SU-DHL-6 (cell line): ENCODE data around the gene SEM1.
"Not testable (repeated sequence)": the region's sequence is repeated elsewhere in the genome, so short reads cannot be mapped to it uniquely, and the experiment has no call there.

Experiments
- H2AFZ ChIP-seq: fragments of 200-600 bp; sonication (generic); 2 replicates; pipeline ENCODE4 v1.6.1; 2014; ENCODE audit warnings: low read depth, mild to moderate bottlenecking, moderate library complexity, mixed read lengths, antibody characterized with exemption, low read length; ENCODE audit not compliant: severe bottlenecking
- H3F3A ChIP-seq: fragments of 200-600 bp; shearing (Covaris generic); 2 replicates; pipeline ENCODE4 v1.6.0; 2016; ENCODE audit warnings: antibody characterized with exemption, mild to moderate bottlenecking; ENCODE audit not compliant: insufficient read depth
- H3K27ac ChIP-seq: fragments of 200-600 bp; sonication (generic); 2 replicates; pipeline ENCODE4 v1.5.1; 2016; ENCODE audit warnings: low read depth, mild to moderate bottlenecking, low read length, moderate library complexity, mixed read lengths
- H3K27me3 ChIP-seq: fragments of 200-600 bp; sonication (generic), shearing (Covaris generic); 2 replicates; pipeline ENCODE4 v1.6.0; 2014; ENCODE audit warnings: mild to moderate bottlenecking, low read length
- H3K36me3 ChIP-seq: fragments of 200-600 bp; sonication (generic); 2 replicates; pipeline ENCODE4 v1.6.1; 2014; ENCODE audit warnings: mild to moderate bottlenecking, low read length, mixed read lengths
- H3K4me2 ChIP-seq: fragments of 300-600, 200-600 bp; shearing (Covaris generic), sonication (generic); 2 replicates; pipeline ENCODE4 v1.6.0; 2014; ENCODE audit warnings: low read length, low read depth, mild to moderate bottlenecking; ENCODE audit not compliant: poor library complexity, severe bottlenecking
- H3K4me3 ChIP-seq: fragments of 200-600 bp; sonication (generic); 2 replicates; pipeline ENCODE4 v1.5.1; 2014; ENCODE audit warnings: antibody characterized with exemption, low read length, mild to moderate bottlenecking, mixed read lengths; ENCODE audit not compliant: insufficient read depth, poor library complexity, severe bottlenecking
- H3K79me2 ChIP-seq: fragments of 200-600 bp; sonication (generic); 2 replicates; pipeline ENCODE4 v1.6.1; 2014; ENCODE audit warnings: mild to moderate bottlenecking, low read length, moderate library complexity; ENCODE audit not compliant: insufficient read depth
- H3K9ac ChIP-seq: fragments of 200-600 bp; sonication (generic); 2 replicates; pipeline ENCODE4 v1.7.0; 2014; ENCODE audit warnings: mild to moderate bottlenecking, low read length
- H3K9me2 ChIP-seq: fragments of 200-600 bp; sonication (generic); replicated peaks from 2 replicates; pipeline ENCODE4 v1.6.1; 2014; ENCODE audit warnings: low read length; ENCODE audit not compliant: insufficient read depth
- H3K9me3 ChIP-seq: fragments of 200-600 bp; sonication (generic); 2 replicates; pipeline ENCODE4 v1.6.1; 2014; ENCODE audit warnings: low read length, mixed read lengths; ENCODE audit not compliant: insufficient read depth
- H4K20me1 ChIP-seq: fragments of 200-600 bp; sonication (generic); 2 replicates; pipeline ENCODE4 v1.6.1; 2014; ENCODE audit warnings: low read depth, mild to moderate bottlenecking, antibody characterized with exemption, low read length, moderate library complexity, mixed read lengths
- EZH2phosphoT487 ChIP-seq: fragments of 200-600 bp; sonication (generic), shearing (Covaris generic); conservative IDR thresholded peaks from 2 replicates; pipeline ENCODE4 v1.6.1; 2018; ENCODE audit warnings: mild to moderate bottlenecking, antibody characterized with exemption, low read length, moderate library complexity, mixed read lengths
- TF ChIP-seq, protein P1 (sequence below): fragments of 200-600 bp; sonication (generic); IDR thresholded peaks from one replicate; pipeline ENCODE4 v1.5.1; 2017; ENCODE audit warnings: antibody characterized with exemption, mild to moderate bottlenecking, low read length, moderate library complexity; ENCODE audit not compliant: insufficient read depth, poor library complexity, severe bottlenecking

The SEM1 gene

DNA sequence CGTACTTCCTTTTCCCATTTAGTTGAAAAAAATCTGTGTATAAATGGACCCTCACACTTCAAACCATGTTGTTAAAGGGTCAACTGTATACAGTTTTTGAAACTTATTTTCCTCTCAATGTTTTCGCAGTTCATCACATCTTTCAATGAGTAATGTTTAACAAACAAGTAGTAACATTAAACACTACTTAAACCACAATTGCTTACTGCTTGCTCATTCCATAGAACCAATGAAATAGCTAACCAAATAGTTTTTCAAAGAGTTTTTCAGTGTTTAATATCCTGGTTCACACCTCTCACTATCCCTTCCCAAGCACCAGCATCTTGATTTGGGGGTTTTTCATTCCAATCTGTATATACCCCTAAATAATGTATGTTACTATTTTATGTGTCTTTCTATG is 9.1 kb downstream of the SEM1 start:
- H3K4me2 ChIP-seq = no peak overlapping the region

GRCh38 chr7:96699219-96699871 is 10.3 kb downstream of the SEM1 start:
- Histone ChIP-seq H3F3A (no peaks in the 10 kb centered on the region), H3K4me3 (no peak overlapping the region), H3K36me3 (peaks cover 1% of the 10 kb centered on the region; the same call in 1 of the 2 replicates), H3K9me2 (no peaks in the 10 kb centered on the region), H4K20me1 (peaks cover 55% of the 10 kb centered on the region), H3K4me2 (no peak overlapping the region), H3K27ac (no peak overlapping the region), H2AFZ (no peak overlapping the region), H3K79me2 (peaks cover 100% of the 10 kb centered on the region), H3K27me3 (no peaks in the 10 kb centered on the region), H3K9me3 (no peaks in the 10 kb centered on the region), H3K9ac (no peak overlapping the region)
- TF ChIP-seq, protein P1, sequence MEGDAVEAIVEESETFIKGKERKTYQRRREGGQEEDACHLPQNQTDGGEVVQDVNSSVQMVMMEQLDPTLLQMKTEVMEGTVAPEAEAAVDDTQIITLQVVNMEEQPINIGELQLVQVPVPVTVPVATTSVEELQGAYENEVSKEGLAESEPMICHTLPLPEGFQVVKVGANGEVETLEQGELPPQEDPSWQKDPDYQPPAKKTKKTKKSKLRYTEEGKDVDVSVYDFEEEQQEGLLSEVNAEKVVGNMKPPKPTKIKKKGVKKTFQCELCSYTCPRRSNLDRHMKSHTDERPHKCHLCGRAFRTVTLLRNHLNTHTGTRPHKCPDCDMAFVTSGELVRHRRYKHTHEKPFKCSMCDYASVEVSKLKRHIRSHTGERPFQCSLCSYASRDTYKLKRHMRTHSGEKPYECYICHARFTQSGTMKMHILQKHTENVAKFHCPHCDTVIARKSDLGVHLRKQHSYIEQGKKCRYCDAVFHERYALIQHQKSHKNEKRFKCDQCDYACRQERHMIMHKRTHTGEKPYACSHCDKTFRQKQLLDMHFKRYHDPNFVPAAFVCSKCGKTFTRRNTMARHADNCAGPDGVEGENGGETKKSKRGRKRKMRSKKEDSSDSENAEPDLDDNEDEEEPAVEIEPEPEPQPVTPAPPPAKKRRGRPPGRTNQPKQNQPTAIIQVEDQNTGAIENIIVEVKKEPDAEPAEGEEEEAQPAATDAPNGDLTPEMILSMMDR = no peak
- TF ChIP-seq EZH2phosphoT487 = no peak

More for the DNA sequence above, 9.1 kb downstream of the SEM1 start:
- Histone ChIP-seq H3K9me3 (no peaks in the 10 kb centered on the region), H3K27ac (no peak overlapping the region), H3F3A (no peaks in the 10 kb centered on the region), H3K9ac (no peak overlapping the region), H2AFZ (no peak overlapping the region), H3K9me2 (no peaks in the 10 kb centered on the region), H4K20me1 (peaks cover 44% of the 10 kb centered on the region), H3K27me3 (no peaks in the 10 kb centered on the region), H3K36me3 (no peaks in the 10 kb centered on the region), H3K4me3 (no peak overlapping the region), H3K79me2 (peaks cover 100% of the 10 kb centered on the region)
- TF ChIP-seq EZH2phosphoT487 = no peak
- TF ChIP-seq, protein P1 = no peak

DNA sequence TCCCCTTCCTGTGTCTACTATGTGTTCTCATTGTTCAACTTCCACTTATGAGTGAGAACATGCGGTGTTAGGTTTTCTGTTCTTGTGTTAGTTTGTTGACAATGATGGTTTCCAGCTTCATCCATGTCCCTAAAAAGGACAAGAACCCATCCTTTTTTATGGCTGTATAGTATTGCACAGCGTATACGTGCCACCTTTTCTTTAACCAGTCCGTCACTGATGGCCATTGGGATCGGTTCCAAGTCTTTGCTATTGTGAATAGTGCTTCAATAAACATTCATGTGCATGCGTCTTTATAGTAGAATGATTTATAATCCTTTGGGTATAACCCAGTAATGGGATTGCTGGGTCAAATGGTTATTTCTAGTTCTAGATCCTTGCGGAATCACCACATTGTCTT is 11.2 kb downstream of the SEM1 start:
- H2AFZ ChIP-seq, H3K27ac ChIP-seq, H3K4me3 ChIP-seq, H3K9ac ChIP-seq, H3K9me3 ChIP-seq, H3K27me3 ChIP-seq, H3K4me2 ChIP-seq, H3K9me2 ChIP-seq, H3F3A ChIP-seq, H3K36me3 ChIP-seq: not testable (repeated sequence)
- Histone ChIP-seq H3K79me2 (peaks cover 99% of the 10 kb centered on the region), H4K20me1 (peaks cover 63% of the 10 kb centered on the region)

DNA sequence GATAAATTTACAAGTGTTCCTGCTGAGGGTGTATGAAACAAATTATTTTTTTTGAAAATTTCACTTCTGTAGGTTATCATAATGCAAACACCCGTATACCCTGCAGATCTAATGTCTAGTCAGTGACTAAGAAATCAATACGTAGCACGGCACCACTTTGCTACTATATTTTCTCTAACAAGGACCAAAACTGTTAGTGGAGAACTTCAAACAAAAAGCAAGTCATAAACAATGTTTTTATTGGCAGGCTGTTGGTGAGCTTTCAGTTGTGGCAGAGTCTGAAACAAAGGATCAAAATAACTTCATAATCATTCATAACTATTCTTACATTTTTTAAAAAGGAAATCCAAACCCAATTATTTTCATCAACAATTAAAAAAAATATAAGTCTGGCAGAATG is 11.8 kb downstream of the SEM1 start:
- no peaks in the 10 kb centered on the region for H3K27me3 ChIP-seq
- H4K20me1 ChIP-seq = peaks cover 66% of the 10 kb centered on the region
- no peaks in the 10 kb centered on the region for H3F3A ChIP-seq
- TF ChIP-seq, protein P1 = no peak
- no peak for TF ChIP-seq EZH2phosphoT487
- H3K9me2 ChIP-seq = no peaks in the 10 kb centered on the region
- H3K27ac ChIP-seq = no peak overlapping the region
- H2AFZ ChIP-seq = no peak overlapping the region
- no peak overlapping the region for H3K9ac ChIP-seq
- no peaks in the 10 kb centered on the region for H3K9me3 ChIP-seq
- no peak overlapping the region for H3K4me2 ChIP-seq
- no peak overlapping the region for H3K4me3 ChIP-seq
- peaks cover 13% of the 10 kb centered on the region; the same call in 1 of the 2 replicates for H3K36me3 ChIP-seq
- H3K79me2 ChIP-seq = peaks cover 95% of the 10 kb centered on the region
